GM23338 (cell line): ENCODE results near the gene SOD3. TPM values are rescaled to one million over a fixed set of nuclear protein-coding genes. Genes with fewer than 3 reads are reported as not detected.

Experiments used
- CREB1 ChIP-seq: fragments of 250-450 bp; sonication (Bioruptor Pico); IDR thresholded peaks from 2 replicates; pipeline ENCODE4 v1.5.0; 2020; ENCODE audit warnings: low read depth, mild to moderate bottlenecking, moderate library complexity
- CTCF ChIP-seq, 2 experiments: fragments of 200-600 bp in 1 of 2; sonication (generic) in 1 of 2; conservative IDR thresholded peaks; 2 replicates each; pipeline versions ENCODE4 v1.5.1 to v1.6.1; 2016 to 2017; ENCODE audit warnings: antibody characterized with exemption in 2 of 2, low read depth in 2 of 2, mild to moderate bottlenecking in 2 of 2, moderate library complexity in 1 of 2
- ETS1 ChIP-seq: IDR thresholded peaks from 2 replicates; pipeline ENCODE4 v1.6.1; 2016; ENCODE audit warnings: antibody characterized with exemption
- NANOG ChIP-seq: IDR thresholded peaks from 2 replicates; pipeline ENCODE4 v1.6.1; 2016; ENCODE audit warnings: antibody characterized with exemption, borderline replicate concordance
- ZNF114 ChIP-seq: fragments of 250-450 bp; sonication (Bioruptor Pico); IDR thresholded peaks from 2 replicates; pipeline ENCODE4 v1.5.0; 2020; ENCODE audit warnings: mild to moderate bottlenecking, moderate library complexity
- ZNF462 ChIP-seq: fragments of 250-450 bp; sonication (Bioruptor Pico); IDR thresholded peaks from 2 replicates; pipeline ENCODE4 v1.5.0; 2020; ENCODE audit warnings: mild to moderate bottlenecking, moderate library complexity
- polyA plus RNA-seq: library from polyadenylated mRNA; unstranded; fragments of >200 nt; fragmentation: Nextera tagmentation; extraction: Ambion mirVana; gene quantifications from 2 replicates; pipeline ENCODE4 v1.2.1, GENCODE V29; 2016
- total RNA-seq: library from RNA; depleted of rRNA; stranded (reverse); fragments of >200 nt; shearing (Covaris generic); gene quantifications from 2 replicates; pipeline ENCODE4 v1.2.3, GENCODE V29; 2014

Gene SOD3
- total and polyA plus RNA-seq, 2 experiments from 2014 or later: 7.5 to 11.8 TPM

GRCh38 chr4:24840826-24841543 lies 45.6 kb downstream of the SOD3 start (continued):
- TF ChIP-seq ZNF462 (CRISPR knock-in tag) (no peak), CREB1 (no peak), CTCF (conservative IDR thresholded peaks at IDR 0.05; ENCODE audit: low read depth in 2 of 2) (no peak), ETS1 (no peak), ZNF114 (CRISPR knock-in tag) (no peak), NANOG (no peak)
